Vagina (tissue), 2 donors: ENCODE measurements around the gene CHIC2. TPM values are rescaled to one million over a fixed set of nuclear protein-coding genes. Genes with fewer than 3 reads are reported as not detected.
A peak's percentile ranks its signal among the peaks of the same experiment; 100 is the strongest.

ENCODE experiments used
- DNase-seq, 2 donors: peaks; one replicate each; pipeline ENCODE4 v3.0.0-alpha.2; 2017; ENCODE audit errors: extremely low spot score in 2 of 2
- H3K27ac ChIP-seq: fragments of 200-600 bp; sonication (generic); one replicate; pipeline ENCODE4 v1.5.1; 2019
- H3K27me3 ChIP-seq: fragments of 200-600 bp; sonication (generic); one replicate; pipeline ENCODE4 v1.5.1; 2019
- H3K36me3 ChIP-seq, 2 donors: fragments of 200-600 bp; sonication (generic); one replicate each; pipeline ENCODE4 v1.5.1; 2017 to 2019
- H3K4me1 ChIP-seq: fragments of 200-600 bp; sonication (generic); one replicate; pipeline ENCODE4 v1.5.1; 2019
- H3K4me3 ChIP-seq, 2 donors: fragments of 200-600 bp; sonication (generic); 1 replicate in 1 of 2; 2 replicates in 1 of 2; pipeline ENCODE4 v1.5.1; 2016 to 2019
- H3K9me3 ChIP-seq: fragments of 200-600 bp; sonication (generic); one replicate; pipeline ENCODE4 v1.5.1; 2019
- POLR2A ChIP-seq, 2 donors: fragments of 450-650 bp; IDR thresholded peaks; one replicate each; pipeline ENCODE4 v1.6.1; 2017; ENCODE audit warnings: antibody characterized with exemption in 2 of 2, mild to moderate bottlenecking in 2 of 2, moderate library complexity in 2 of 2
- POLR2AphosphoS5 ChIP-seq, 2 donors: sonication (generic); formaldehyde crosslinking; IDR thresholded peaks; one replicate each; pipeline ENCODE4 v1.9.0; 2017; ENCODE audit warnings: antibody characterized with exemption in 2 of 2, mild to moderate bottlenecking in 2 of 2, low read depth in 1 of 2; ENCODE audit not compliant: insufficient read depth in 1 of 2
- intact Hi-C: fragments of 100-400 bp; cut with DNase I; formaldehyde crosslinking; loops from one replicate; pipeline ENCODE4 v1.15.1; 2023
- total RNA-seq: library from RNA; depleted of rRNA; stranded (reverse); fragments of >200 nt; gene quantifications from one replicate; pipeline ENCODE4 v1.2.3, GENCODE V29; 2016
- TF ChIP-seq, protein P1 (sequence below), 3 experiments: fragments of 450-650 bp in 2 of 3; fragments of 200-600 bp in 1 of 3; sonication (generic) in 1 of 3; IDR thresholded peaks; one replicate each; pipeline ENCODE4 v1.5.1; 2017 to 2019; ENCODE audit warnings: antibody characterized with exemption in 3 of 3, mild to moderate bottlenecking in 2 of 3, moderate library complexity in 2 of 3

CHIC2 gene
- total RNA-seq, 1 donor from 2014 or later: 40.0 TPM

GRCh38 chr4:54093324-54094240, 29.2 kb upstream of the CHIC2 start:
- Histone ChIP-seq H3K4me3 (no peak overlapping the region), H3K27me3 (peaks cover 17% of the 10 kb centered on the region), H3K27ac (no peak overlapping the region), H3K36me3 (no peaks in the 10 kb centered on the region), H3K4me1 (peaks cover 22% of the 10 kb centered on the region), H3K9me3 (no peaks in the 10 kb centered on the region)
- intact Hi-C loops: no loop called here
- no peak for DNase-seq
- TF ChIP-seq POLR2AphosphoS5 (IDR thresholded peaks at IDR 0.05; ENCODE audit: insufficient read depth in 1 of 2, low read depth in 1 of 2): no peak
- TF ChIP-seq POLR2A (IDR thresholded peaks at IDR 0.05): no peak
- TF ChIP-seq, protein P1, sequence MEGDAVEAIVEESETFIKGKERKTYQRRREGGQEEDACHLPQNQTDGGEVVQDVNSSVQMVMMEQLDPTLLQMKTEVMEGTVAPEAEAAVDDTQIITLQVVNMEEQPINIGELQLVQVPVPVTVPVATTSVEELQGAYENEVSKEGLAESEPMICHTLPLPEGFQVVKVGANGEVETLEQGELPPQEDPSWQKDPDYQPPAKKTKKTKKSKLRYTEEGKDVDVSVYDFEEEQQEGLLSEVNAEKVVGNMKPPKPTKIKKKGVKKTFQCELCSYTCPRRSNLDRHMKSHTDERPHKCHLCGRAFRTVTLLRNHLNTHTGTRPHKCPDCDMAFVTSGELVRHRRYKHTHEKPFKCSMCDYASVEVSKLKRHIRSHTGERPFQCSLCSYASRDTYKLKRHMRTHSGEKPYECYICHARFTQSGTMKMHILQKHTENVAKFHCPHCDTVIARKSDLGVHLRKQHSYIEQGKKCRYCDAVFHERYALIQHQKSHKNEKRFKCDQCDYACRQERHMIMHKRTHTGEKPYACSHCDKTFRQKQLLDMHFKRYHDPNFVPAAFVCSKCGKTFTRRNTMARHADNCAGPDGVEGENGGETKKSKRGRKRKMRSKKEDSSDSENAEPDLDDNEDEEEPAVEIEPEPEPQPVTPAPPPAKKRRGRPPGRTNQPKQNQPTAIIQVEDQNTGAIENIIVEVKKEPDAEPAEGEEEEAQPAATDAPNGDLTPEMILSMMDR (IDR thresholded peaks at IDR 0.05): no peak

- intact Hi-C loops: no loop called here
- TF ChIP-seq POLR2AphosphoS5 (IDR thresholded peaks at IDR 0.05; ENCODE audit: insufficient read depth in 1 of 2, low read depth in 1 of 2) (no peak), POLR2A (IDR thresholded peaks at IDR 0.05) (no peak)
- TF ChIP-seq, protein P1 (IDR thresholded peaks at IDR 0.05): no peak
- no peak overlapping the region for H3K27ac ChIP-seq
- no peaks in the 10 kb centered on the region for H3K9me3 ChIP-seq
- H3K4me1 ChIP-seq: peaks cover 22% of the 10 kb centered on the region
- peak overlapping the region; percentile 46 to 48 for H3K4me3 ChIP-seq
- no peak for DNase-seq
- no peaks in the 10 kb centered on the region for H3K36me3 ChIP-seq
- H3K27me3 ChIP-seq: peaks cover 17% of the 10 kb centered on the region
These were observed 28.3 kb upstream of the CHIC2 start for GRCh38 chr4:54092405-54093323.

DNA sequence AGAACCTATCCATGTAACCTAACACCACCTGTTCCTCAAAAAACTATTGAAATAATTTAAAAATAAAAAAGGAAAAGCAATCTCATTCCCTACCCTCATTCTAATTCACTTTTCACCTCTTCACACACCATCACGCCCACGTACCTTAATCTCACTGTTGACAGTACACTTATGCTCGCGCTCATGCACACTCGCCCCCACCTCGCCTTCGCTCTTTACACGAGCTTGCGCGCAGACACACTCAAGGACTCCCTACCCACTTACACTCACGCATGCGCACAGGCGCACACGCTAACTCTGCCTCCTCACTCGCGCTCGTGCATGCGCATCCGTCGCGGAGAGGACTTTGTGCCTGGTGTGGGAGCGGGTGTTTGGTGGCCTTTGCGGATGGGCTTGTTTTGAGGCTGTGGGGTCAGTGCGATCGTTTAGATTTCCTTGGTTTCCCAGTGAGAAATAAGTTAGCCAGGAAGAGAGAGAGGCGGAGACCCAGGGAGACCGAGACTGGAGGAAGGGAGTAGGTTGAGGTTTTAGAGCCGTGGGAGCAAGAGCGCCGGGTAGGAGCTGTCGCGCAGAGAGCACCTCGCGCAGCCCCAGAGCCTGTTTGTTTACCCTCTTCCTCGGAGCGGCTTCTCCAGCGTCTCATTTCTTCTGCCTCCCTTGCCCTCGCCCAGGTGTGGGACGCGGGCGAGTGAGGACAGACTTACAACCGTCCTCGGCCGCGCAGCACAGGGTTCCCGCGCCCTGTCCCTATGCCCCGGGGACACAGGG, 27.4 kb upstream of the CHIC2 start:
- TF ChIP-seq POLR2A (IDR thresholded peaks at IDR 0.05) (no peak), POLR2AphosphoS5 (IDR thresholded peaks at IDR 0.05; ENCODE audit: insufficient read depth in 1 of 2, low read depth in 1 of 2) (peak; percentile 38 to 49)
- TF ChIP-seq, protein P1 (IDR thresholded peaks at IDR 0.05): no peak
- Histone ChIP-seq H3K36me3 (no peaks in the 10 kb centered on the region), H3K27me3 (peaks cover 14% of the 10 kb centered on the region), H3K4me1 (peaks cover 22% of the 10 kb centered on the region), H3K27ac (no peak overlapping the region), H3K9me3 (no peaks in the 10 kb centered on the region), H3K4me3 (peak overlapping the region; percentile 46 to 48)
- no peak for DNase-seq
- intact Hi-C loops: no loop called here

DNA sequence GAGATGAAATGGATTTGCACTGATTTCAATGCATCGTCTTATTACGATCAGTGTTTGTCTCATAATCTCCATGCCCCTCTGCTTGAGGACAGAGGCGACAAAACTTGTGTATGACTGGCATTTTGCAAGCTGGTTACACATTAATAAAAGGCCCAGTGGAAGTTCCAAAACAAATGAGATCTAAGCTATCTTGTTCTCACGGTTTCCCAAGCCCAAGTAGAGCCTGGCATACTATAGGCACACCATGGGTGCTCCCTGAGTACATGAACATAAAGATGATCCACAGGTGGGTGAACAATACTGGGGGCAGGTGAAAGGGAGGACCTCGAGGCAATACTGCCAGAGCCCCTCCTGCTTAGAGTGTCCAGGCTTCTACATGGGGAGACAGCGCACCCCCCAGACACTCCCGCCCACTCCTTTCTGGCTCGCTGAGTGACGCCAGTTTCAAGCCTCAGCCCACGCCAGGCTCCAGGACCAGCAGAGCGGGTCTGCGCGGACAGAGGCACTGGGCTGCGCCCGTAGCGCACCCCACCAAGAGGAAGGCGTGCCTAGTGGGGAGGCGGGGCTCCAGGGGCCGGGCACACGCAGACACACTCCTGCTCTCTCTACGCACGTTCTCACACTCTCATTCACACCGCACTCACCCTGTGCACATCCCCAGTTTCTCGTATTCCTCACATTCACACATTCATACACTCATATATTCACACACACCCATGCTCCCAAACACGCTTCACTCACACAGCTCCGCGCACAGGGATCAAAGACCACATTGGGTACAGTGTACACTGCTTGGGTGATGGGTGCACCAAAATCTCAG, 26.6 kb upstream of the CHIC2 start:
- TF ChIP-seq POLR2A (IDR thresholded peaks at IDR 0.05) (no peak), POLR2AphosphoS5 (IDR thresholded peaks at IDR 0.05; ENCODE audit: insufficient read depth in 1 of 2, low read depth in 1 of 2) (no peak)
- TF ChIP-seq, protein P1 (IDR thresholded peaks at IDR 0.05): no peak
- peaks cover 10% of the 10 kb centered on the region for H3K27me3 ChIP-seq
- intact Hi-C loops: no loop called here
- H3K27ac ChIP-seq: no peak overlapping the region
- no peaks in the 10 kb centered on the region for H3K9me3 ChIP-seq
- H3K36me3 ChIP-seq: no peaks in the 10 kb centered on the region
- H3K4me3 ChIP-seq: peak overlapping the region; percentile 46 to 48
- DNase-seq: no peak
- peaks cover 22% of the 10 kb centered on the region for H3K4me1 ChIP-seq
